Esophagus muscularis mucosa (tissue), 3 donors: ENCODE results near the gene SST.

ENCODE experiments used
- CTCF ChIP-seq, 3 experiments: fragments of 200-600 bp in 2 of 3; fragments of 450-650 bp in 1 of 3; sonication (generic) in 2 of 3; IDR thresholded peaks; one replicate each; pipeline ENCODE4 v1.5.1; 2017 to 2019; ENCODE audit warnings: antibody characterized with exemption in 3 of 3, mild to moderate bottlenecking in 2 of 3, moderate library complexity in 1 of 3
- EP300 ChIP-seq: sonication (generic); formaldehyde crosslinking; IDR thresholded peaks from one replicate; pipeline ENCODE4 v1.6.1; 2017; ENCODE audit warnings: antibody characterized with exemption

- TF ChIP-seq CTCF (IDR thresholded peaks at IDR 0.05) (no peak), EP300 (no peak)
Observed at GRCh38 chr3:187684444-187684843, 14.2 kb upstream of the SST start.
